GM19468 (cell line): ENCODE measurements around the gene THBS4.
"Not testable (repeated sequence)": the region's sequence is repeated elsewhere in the genome, so short reads cannot be mapped to it uniquely, and the experiment has no call there.

ENCODE experiments used
- ATAC-seq: cut with Tn5 transposase; IDR thresholded peaks from one replicate; pipeline ENCODE4 v1.9.1; 2021; ENCODE audit warnings: mild to moderate bottlenecking, moderate library complexity, moderate number of reproducible peaks; ENCODE audit not compliant: unreplicated experiment; ENCODE audit errors: extremely low read depth

Gene THBS4

DNA sequence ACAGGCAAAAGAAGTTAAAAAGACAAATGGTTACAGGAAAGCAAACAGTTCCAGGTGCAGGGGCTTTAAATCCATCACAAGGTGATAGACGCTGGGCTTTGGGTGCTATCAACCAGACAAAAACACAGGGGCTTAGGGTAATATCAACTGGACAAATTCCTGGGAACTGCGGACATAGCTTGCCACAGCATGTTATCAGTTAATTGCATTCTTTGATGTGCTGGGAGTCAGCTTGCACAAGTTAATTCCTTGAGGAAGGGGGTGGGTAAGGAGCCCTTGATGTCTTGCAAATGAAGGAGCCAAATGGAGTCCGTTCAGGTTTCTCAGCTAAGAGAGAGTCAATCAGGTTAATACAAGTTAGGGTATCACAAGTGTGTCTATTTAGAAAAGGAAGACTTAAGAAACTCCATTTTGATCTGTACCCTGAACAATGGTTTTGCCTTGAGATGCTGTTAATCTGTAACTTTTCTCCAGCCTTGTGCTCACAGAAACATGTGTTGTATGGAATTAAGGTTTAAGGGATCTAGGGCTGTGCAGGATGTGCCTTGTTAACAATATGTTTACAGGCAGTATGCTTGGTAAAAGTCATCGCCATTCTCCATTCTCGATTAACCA lies 76.3 kb downstream of the THBS4 start:
- ATAC-seq: not testable (repeated sequence)

DNA sequence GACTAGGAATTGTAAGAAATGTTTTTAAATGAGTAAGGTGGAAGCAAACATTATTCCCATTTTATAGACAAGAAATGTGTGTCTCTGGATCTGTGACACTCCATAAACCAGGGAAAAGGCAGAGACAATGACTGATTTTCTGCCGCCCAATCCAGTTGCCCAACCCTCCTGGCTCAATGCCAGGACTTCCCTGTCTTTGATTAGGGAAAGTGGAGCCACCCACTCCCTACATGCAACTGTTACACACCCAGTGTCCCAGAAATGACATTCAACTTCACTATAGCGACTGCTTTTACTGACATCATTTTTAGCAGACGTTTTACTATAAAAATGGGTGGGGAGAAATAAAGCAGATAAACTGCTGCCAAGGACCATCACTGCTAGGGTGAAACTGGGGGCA lies 79.7 kb downstream of the THBS4 start:
- no peak for ATAC-seq

DNA sequence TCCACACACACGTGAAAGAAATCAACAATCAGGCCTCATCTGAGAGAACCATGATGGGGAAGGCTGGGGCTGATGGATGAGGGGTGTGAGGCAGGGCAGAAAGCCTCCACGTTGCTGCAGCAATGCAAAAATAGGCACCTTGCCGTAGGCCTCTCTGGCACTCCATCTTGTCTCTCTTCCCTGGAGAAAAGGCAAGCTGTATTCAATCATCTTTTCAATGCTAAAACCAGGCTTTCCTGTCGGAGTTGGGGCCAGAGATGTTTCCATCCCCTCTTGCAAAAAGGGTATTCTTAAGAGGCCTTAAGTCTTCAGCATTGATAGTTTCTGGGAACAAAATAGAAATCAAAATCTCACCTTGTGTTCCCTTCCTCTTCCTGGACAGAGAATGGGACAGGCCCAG lies 80.9 kb downstream of the THBS4 start:
- no peak for ATAC-seq

DNA sequence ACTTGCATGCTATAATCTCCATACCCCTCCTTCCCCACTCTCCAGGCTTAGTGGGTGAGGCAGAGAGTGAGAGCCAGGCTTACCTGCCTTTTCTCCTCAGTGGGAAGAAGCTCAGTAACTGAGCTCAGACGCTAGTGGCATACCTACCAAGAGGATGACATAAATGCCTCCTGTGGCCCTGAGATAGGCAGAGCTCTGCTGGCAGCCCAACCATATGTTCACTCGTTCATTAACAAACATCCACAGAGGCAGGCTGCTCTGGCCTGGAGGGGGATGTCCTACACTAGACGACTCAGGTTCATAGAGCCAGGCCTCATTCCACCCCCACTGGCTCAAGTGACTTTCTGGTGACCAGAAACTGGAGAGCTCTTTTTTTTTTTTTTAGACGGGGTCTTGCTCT lies 81.3 kb downstream of the THBS4 start:
- ATAC-seq: no peak

DNA sequence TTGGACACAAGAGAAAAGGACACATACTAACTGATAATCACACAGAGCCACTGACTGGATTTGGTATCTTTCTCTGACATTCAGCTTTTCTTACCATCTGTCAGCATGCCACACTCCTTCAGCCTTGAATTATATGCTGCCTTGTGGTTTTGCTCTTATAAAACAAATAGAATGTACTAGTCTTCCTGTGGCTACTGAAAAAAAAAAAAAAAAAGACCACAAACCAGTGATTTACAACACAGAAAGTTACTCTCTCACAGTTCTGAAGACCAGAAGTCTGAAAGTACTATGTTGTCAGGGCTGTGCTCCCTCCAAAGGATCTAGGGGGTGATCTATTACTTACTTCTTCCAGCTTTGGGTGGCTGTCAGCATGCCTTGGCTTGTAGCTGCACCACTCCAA lies 82.3 kb downstream of the THBS4 start:
- ATAC-seq: no peak

DNA sequence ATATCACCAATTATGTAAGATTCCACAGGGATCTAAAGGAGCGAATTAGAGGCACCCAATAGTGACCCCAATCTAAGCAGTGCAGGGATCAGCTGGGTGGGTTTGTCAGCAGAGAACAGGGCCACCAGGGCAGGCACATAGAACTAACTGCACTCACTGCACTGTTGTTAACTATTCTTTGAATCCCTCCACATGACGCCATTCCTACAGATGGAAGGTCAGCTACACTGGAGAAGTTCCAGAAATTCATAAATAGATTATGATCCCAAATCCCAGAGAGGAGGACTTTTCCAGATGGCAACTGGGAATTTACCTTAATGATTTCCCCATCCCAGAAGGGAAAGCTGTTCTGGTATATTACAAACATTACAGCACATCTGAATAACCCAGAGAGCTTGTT lies 84.2 kb downstream of the THBS4 start:
- ATAC-seq: no peak

DNA sequence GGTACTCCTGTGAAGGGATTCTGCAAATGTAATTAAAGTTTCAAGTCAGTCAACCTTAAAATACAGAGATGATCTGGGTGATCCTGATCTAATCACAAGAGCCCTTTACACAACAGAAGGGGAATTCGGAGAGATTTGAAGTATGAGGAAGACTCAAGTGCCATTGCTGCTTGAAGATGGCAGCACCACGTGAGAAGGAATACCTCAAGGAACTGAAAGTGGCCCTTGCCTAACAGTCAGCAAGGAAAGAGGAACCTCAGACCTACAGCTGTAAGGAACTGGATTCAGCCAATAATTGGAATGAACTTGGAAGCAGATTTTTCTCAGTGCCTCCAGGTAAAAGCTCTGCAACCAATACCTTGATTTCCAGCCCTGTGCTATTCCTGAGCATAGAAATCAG lies 87.4 kb downstream of the THBS4 start:
- no peak for ATAC-seq

DNA sequence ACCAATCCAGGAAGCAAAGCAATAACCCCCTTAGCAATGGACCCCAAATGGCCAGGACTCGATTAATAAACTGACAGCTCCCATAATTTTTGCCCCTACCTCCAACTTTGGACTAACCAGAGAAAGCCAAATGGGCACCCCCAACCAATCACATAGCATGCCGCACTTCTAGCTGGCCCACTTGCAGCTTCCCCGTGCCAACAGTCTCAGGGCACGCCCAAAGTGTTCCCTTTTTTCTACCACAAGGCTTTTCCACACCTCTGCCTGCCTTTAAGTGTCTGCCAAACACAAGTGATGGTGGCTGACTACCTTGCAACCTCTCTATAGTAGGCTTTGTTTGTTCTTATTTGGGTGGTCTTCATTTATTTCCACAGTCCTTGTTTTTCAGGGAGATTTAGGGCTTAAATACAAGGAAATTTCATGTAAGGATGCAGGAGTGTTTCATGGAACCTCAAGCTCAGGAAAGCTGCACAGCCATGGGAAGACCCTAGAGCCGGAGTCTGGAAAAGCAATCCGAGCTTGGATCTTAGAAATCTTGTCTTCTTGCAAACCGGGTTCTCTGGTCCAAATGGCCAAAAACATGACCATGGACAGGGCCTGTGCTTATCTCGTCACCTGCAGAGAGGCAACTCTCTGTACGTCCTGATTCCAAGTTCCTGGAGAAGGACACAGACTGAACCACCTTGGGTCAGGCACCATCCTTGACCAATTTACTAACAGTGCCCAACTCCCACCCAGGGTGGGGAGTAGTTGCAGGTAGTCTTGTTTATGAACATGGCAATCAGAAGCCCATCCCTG lies 89.2 kb downstream of the THBS4 start:
- no peak for ATAC-seq

DNA sequence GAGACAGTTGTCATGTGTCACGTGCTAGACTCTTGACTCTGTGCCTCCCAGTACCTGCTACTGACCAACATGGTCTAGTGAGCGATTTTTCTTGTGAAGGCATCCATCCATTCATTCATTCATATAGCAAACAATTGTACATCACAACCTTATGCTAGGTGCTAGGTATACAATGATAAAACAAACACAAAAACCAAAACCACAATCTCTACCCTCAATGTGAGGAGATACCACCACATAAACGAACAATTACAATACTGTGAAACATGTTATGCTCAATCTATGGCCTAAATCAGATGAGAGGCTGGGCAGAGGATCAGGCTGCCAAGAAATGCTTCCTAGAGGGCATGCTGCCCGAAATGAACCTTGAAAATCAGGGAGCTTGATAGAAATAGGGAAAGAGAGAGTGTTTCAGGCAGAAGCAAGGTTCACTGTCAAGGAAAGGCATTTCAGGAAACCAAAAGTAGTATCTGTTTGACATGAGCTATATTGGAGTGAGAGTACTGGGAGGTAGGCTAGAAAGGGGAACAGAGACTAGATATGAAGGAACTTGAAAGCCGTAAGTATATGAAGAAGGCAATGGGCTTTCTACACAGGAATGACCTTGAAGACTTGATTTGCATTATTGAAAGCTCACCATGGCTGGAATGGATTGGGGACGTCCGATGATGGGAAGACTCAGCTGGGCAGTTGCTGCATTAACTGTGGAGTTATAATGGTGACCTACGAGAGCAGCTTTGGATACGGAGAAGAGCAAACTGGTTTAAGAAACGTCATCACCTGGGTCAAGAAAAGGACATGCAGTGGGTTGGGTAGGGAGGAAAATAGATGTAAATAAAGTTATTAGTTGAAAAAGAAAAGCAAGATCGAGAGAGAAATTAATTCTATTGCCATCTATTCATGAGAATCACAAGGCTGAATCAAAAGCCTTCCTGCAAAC lies 90.1 kb downstream of the THBS4 start:
- peak; percentile 51 for ATAC-seq

DNA sequence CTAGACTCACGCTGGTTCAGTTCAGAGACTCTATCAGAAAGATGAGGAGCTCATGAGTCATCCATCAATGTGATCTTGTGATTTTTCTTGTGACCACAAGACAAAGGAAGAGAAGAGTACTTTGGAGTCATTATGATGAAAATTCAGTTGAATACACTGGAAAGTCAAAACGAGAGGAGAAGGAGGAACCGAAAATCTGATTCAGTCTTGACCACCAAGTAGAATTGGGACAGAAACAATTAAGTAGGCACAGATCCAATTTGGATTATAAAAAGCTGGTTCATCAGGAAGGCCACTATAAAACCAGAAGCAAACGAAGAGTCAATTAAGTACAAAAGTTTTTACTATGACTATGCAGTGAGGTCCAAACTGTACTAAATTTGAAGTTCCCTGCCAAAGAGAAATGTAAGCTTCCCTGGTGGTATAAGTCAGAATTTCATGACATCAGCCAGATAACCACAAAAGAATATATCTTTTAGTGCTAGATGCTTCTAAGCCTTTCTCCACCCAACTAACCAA lies 90.9 kb downstream of the THBS4 start:
- peak; percentile 18 for ATAC-seq

DNA sequence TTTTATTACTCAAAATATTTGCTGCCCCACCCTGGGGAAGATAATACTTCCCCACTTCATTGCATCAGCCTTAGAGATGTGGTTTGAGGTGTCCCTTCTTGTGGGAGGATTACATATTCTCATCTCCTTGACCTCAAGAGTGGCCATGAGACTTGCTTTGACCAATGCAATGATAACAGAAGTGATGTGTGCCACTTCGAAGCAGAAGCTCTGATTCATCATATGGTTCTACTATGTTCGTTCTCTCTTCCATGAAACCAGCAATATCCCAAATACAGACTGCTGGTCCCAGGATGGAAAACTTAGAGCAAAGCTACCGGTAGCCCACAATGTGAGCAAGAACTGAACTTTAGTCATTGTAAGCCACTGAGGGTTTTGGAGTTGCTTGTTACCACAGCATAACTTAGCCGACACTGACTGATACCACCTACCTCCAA lies 92.0 kb downstream of the THBS4 start:
- no peak for ATAC-seq

DNA sequence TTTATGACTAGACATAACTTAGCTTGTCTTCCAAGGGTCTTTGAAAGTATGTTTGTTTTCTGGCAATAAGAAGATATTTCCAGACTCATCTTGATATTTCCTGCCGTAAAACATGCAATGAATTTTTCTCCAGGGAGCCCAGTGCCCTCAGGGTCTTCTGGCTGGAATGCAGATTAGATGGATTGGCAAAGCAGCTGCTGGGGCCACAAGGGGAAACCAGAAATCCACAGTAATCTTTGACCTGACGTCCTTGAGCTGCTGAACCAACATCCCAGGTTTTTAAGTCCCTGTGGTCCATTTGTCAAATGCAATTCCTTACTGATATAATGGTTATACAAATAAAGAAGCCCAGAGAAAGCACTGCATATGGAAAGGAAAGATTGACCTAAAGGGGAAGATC lies 93.0 kb downstream of the THBS4 start:
- ATAC-seq: no peak

DNA sequence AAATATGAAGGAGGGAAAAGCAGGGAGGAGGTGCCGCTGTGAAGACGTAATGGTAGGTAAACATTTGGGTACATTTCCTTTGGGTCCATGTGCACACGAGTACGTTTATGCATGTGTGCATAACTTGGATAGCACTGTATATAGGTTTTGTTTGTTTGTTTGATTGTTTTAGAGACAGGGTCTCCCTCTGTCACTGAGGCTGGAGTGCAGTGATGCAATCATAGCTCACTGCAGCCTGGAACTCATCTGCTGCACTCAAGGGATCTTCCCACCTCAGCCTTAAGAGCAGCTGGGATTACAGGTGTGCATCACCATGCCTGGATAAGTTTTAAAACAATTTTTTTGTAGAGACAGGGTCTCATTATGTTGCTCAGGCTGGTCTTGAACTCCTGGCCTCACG lies 94.0 kb downstream of the THBS4 start:
- ATAC-seq: no peak
